ENCODE results near the gene MCF2L. TPM values are rescaled to one million over a fixed set of nuclear protein-coding genes. Genes with fewer than 3 reads are reported as not detected.
A peak's percentile ranks its signal among the peaks of the same experiment; 100 is the strongest.
"Not testable (repeated sequence)": the region's sequence is repeated elsewhere in the genome, so short reads cannot be mapped to it uniquely, and the experiment has no call there.

The MCF2L gene
- total RNA-seq, 1 experiment from 2014 or later: 9.5 TPM

DNA sequence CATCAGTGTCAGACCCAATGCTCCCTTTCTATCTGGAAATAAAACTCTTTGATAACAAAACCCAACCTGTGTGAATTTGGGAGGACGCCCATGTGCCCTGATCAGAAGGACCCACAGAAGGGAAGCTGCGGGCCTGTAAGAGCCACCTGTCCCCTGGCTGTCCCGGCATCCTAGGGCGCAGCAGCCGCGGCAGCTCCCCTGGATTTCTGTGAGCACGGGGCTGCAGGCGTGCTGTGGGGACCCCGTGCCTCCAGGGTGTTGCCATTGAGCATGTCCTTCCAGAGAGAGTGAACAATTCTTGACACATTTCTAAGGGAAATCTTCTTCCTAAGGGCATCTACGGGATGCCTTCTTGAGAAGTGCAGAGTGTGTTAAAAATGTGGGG is 60.0 kb downstream of the MCF2L start:
- no TSS peak for BruUV-seq (replicated peaks)
- intact Hi-C loops (cut with micrococcal nuclease; ENCODE audit: unreplicated experiment): loop anchor here (1.0 kb wide), 1 partner anchor 87 kb away; no protein-coding TSS in a partner anchor
- H3K36me3 ChIP-seq (ENCODE audit: insufficient read depth, low read length, poor library complexity, severe bottlenecking): no peaks in the 10 kb centered on the region
- ChIA-PET CTCF (interaction anchor here (0.8 to 1.0 kb wide), 2 partner anchors 86 to 90 kb away, joined by 4 to 5 read pairs; no protein-coding TSS in a partner anchor), POLR2A (ENCODE audit: low non-redundant PET) (no interaction called here)
- no peaks in the 10 kb centered on the region for H3K9me3 ChIP-seq (ENCODE audit: low read depth, low read length, poor library complexity, severe bottlenecking)
- peaks cover 24% of the 10 kb centered on the region for H3K27me3 ChIP-seq (replicated peaks; ENCODE audit: insufficient read depth, low read depth, low read length, poor library complexity)
- H3K4me3 ChIP-seq (ENCODE audit: low read depth, low read length, poor library complexity, severe bottlenecking): no peak overlapping the region
- no peak overlapping the region for H3K27ac ChIP-seq (ENCODE audit: low read depth, low read length, poor library complexity, severe bottlenecking)
- H3K4me1 ChIP-seq (ENCODE audit: insufficient read depth, low read length, poor library complexity, severe bottlenecking): no peaks in the 10 kb centered on the region
- TF ChIP-seq CTCF (conservative IDR thresholded peaks at IDR 0.05; ENCODE audit: low read depth, low read length) (no peak), EZH2 (IDR thresholded peaks at IDR 0.05; ENCODE audit: borderline replicate concordance, low read depth, low read length, poor library complexity, severe bottlenecking) (no peak)
- DNase-seq (ENCODE audit: low spot score): no peak

DNA sequence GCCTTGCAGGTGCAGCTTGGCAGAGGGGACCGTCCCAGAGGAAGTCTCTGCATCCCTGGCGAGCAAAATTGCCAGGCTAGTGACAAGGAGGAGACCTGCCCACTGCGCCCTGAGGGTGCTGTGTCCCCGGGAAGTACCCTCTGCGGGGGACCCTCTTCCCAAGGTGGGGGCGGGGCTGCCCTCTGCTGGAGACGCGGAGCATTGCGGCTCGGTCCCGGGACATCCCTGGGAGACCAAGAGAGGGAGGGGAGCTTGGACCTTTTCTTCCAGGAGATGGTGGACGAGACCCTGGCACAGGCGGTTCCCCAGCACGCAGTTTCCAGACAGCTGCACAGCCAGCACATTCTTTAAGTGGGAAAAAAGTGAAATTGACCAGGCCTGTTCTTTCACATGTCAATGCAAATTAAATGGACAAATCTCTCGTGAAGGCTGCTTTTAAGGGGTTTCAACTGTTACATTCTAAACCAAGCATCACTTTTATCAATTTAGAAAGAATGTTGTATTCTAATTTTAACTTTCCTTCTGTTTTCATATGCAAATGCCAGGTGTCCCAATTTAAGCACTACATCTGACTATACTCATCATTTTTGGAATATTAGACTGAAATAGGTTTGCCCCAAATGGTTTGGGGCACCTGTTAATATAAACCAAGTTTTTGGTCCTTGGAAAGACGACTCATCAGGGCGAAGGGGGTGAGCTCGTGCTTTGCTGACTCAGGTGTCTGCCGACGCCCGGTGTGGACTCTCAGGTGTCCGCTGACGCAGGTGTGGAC is 60.7 kb downstream of the MCF2L start:
- POLR2A ChIA-PET (ENCODE audit: low non-redundant PET): no interaction called here
- TF ChIP-seq CTCF (conservative IDR thresholded peaks at IDR 0.05; ENCODE audit: low read depth, low read length): peak; percentile 95
- TF ChIP-seq EZH2 (IDR thresholded peaks at IDR 0.05; ENCODE audit: borderline replicate concordance, low read depth, low read length, poor library complexity, severe bottlenecking): no peak
- no peak overlapping the region for H3K27ac ChIP-seq (ENCODE audit: low read depth, low read length, poor library complexity, severe bottlenecking)
- intact Hi-C loops (cut with micrococcal nuclease; ENCODE audit: unreplicated experiment): loop anchor here (1.0 kb wide), 1 partner anchor 87 kb away; no protein-coding TSS in a partner anchor
- no peaks in the 10 kb centered on the region for H3K4me1 ChIP-seq (ENCODE audit: insufficient read depth, low read length, poor library complexity, severe bottlenecking)
- peak; percentile 60 for DNase-seq (ENCODE audit: low spot score)
- peaks cover 18% of the 10 kb centered on the region for H3K27me3 ChIP-seq (replicated peaks; ENCODE audit: insufficient read depth, low read depth, low read length, poor library complexity)
- CTCF ChIA-PET: interaction anchor here (0.8 to 1.0 kb wide), 2 partner anchors 87 to 90 kb away, joined by 4 to 5 read pairs; no protein-coding TSS in a partner anchor
- H3K4me3 ChIP-seq (ENCODE audit: low read depth, low read length, poor library complexity, severe bottlenecking): no peak overlapping the region
- H3K36me3 ChIP-seq (ENCODE audit: insufficient read depth, low read length, poor library complexity, severe bottlenecking): no peaks in the 10 kb centered on the region
- BruUV-seq (replicated peaks): no TSS peak
- no peaks in the 10 kb centered on the region for H3K9me3 ChIP-seq (ENCODE audit: low read depth, low read length, poor library complexity, severe bottlenecking)

- H3K27ac ChIP-seq (ENCODE audit: low read depth, low read length, poor library complexity, severe bottlenecking); H3K4me3 ChIP-seq (ENCODE audit: low read depth, low read length, poor library complexity, severe bottlenecking); H3K9me3 ChIP-seq (ENCODE audit: low read depth, low read length, poor library complexity, severe bottlenecking); intact Hi-C loops (cut with micrococcal nuclease; ENCODE audit: unreplicated experiment); POLR2A ChIA-PET (ENCODE audit: low non-redundant PET); H3K4me1 ChIP-seq (ENCODE audit: insufficient read depth, low read length, poor library complexity, severe bottlenecking); H3K36me3 ChIP-seq (ENCODE audit: insufficient read depth, low read length, poor library complexity, severe bottlenecking); BruUV-seq (replicated peaks); DNase-seq (ENCODE audit: low spot score): not testable (repeated sequence)
- CTCF ChIA-PET: interaction anchor here (0.7 kb wide), 1 partner anchor 366 kb away, joined by 4 read pairs; no protein-coding TSS in a partner anchor
- peaks cover 16% of the 10 kb centered on the region for H3K27me3 ChIP-seq (replicated peaks; ENCODE audit: insufficient read depth, low read depth, low read length, poor library complexity)
Measured at GRCh38 chr13:113030259-113030640, 61.2 kb downstream of the MCF2L start.
